HG03469 (cell line): ENCODE measurements around the gene CLDN1.

Experiments used
- ATAC-seq: cut with Tn5 transposase; IDR thresholded peaks from one replicate; pipeline ENCODE4 v1.9.1; 2021; ENCODE audit warnings: mild to moderate bottlenecking, moderate library complexity, moderate number of reproducible peaks; ENCODE audit not compliant: unreplicated experiment

The CLDN1 gene

GRCh38 chr3:190321789-190322603 is at the start of gene CLDN1:
TSS of gene CLDN1 (minus strand) at chr3:190322446. CDS start at chr3:190322206, 240 bp downstream.
- peak; percentile 66 for ATAC-seq

DNA sequence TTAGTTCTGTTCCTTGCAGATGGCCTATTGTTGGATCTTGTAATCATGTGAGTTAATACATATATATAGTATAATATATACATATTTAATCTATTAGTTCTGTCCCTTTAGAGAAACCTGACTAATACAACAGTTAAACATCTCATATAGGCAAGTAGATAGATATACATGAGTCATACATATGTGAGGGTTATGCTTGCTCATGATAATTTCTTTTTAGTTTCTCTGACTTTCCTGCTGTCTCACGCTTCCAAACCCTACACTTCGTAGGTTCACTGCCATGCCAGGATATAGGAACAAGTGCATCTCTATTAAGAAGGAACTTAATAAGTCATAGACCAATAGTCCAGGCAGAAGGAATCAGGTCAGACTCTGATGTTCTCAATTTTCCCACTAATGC is 48.9 kb upstream of the CLDN1 start:
- no peak for ATAC-seq

DNA sequence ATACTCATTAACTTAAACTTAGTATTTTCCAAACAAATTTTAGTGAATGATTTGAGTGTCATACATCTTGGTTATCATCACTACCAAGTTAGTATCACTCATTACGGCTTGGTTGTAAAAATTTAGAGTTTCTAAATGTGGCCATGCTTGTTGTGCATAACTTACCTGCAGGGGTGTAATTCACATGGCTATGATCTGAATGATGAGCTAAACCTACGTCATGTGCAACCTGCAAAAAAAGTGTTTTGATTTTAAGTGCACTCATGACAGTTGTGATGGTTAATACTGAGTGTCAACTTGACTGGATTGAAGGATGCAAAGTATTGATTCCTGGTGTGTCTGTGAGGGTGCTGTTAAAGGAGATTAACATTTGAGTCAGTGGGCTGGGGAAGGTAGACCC is 48.1 kb upstream of the CLDN1 start:
- ATAC-seq: no peak

- no peak for ATAC-seq
Observed at GRCh38 chr3:190369668-190370295, 47.5 kb upstream of the CLDN1 start.

- no peak for ATAC-seq
Observed at GRCh38 chr3:190368881-190369280, 46.6 kb upstream of the CLDN1 start.

GRCh38 chr3:190366133-190366532 is 43.9 kb upstream of the CLDN1 start:
- ATAC-seq: no peak

GRCh38 chr3:190362258-190362657 is 40.0 kb upstream of the CLDN1 start:
- ATAC-seq: no peak

DNA sequence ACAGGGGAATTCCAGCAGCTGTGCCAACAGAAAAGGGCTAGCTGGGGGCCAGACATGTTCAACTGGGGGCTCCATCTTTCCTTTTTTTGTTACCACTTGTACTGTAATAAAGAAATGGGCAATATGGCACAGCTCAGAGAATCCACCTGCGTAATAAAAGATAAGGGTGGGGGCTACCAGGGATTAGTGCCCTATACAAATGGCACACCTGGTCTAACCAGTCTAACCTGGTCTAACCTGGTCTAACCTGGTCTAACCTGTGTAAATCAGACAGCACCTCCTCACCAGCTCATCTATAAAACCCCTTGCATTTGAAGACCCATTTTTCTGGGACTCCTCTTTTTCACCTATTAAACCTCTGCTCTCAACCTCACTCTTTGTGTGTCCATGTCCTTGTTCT is 39.5 kb upstream of the CLDN1 start:
- ATAC-seq: no peak

DNA sequence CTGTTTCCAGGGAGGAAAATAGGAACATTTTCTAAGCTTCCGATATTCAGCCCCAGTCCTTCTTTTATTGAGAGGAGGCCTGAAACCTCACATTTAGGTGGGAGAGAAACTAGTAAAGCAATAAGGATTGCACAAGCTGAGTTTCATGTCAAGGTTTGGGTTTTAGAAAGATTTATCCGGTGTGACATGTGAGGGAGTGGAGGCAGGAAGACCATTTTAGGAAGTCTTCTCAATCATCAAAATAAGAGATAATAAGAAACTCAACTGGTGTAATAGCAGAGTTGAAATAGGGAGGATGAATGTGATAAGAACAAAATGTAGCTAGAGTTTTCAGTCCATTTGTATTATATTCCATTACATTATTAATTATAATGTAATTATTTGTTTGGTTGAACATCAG is 38.0 kb upstream of the CLDN1 start:
- ATAC-seq: no peak

GRCh38 chr3:190359813-190360212 is 37.6 kb upstream of the CLDN1 start:
- ATAC-seq: no peak

DNA sequence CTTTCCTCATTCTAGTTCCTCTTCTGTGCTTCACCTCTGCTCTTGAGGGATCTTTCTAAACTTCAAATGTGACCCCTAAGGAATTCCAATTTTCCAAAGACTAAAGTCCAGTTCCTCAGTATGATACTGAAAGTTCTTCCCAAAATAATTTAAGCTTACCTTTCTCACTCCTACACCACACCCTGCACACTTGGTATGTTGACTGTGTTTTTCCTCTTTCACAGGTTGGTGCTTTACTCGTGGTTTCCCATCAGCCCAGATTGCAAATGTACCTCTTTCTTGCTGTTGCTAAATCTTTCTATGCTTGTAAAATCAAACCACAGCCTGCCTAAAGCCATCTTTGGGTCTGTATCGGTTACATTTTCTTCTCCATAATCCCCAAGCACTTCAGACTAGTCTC is 35.2 kb upstream of the CLDN1 start:
- no peak for ATAC-seq

DNA sequence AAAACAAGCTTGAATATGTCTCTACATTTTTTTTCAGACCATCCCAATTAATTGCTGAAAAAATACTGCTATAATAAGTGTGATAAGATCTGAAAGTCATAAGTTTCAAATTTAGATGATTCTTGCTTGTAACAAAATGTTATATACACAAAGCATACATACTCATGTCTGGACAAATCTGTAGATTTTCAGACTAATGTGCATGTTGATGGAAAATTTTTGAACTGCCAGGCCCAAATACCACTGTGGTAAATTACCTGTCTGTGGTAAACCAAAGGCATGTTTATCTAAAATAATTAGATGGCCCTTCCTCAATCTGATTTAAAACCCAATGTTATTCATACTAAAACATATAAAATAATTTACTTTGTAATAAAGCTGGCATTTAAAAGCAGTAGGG is 34.0 kb upstream of the CLDN1 start:
- no peak for ATAC-seq

DNA sequence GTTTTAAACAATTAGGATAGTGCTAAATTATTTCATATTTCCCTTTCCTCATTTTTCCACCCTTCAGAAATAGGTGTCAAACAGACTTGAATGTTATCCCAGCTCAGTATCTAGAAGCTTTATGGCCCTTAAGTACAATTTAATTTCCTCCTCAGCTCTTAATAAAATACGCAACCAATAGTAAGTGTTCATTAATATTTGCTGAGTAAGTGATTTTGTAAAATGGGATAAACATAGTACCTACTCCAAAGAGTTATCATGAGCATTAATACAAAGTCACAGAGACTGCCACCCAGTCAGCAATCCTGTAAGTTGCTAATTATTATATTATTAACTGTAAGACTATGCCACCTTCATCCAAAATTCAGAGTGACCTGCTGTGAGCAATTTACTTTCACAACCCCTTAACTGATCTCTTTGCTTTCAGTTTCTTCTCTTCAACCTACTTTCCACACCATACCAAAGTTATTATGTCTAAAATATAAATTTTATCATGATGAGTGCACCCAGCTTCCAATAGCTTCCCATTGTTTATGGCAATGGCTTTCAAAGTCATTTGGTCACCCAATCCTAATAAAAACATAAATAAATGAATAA is 30.7 kb upstream of the CLDN1 start:
- no peak for ATAC-seq

- ATAC-seq: no peak
Observed at GRCh38 chr3:190346541-190346940, 24.3 kb upstream of the CLDN1 start.

DNA sequence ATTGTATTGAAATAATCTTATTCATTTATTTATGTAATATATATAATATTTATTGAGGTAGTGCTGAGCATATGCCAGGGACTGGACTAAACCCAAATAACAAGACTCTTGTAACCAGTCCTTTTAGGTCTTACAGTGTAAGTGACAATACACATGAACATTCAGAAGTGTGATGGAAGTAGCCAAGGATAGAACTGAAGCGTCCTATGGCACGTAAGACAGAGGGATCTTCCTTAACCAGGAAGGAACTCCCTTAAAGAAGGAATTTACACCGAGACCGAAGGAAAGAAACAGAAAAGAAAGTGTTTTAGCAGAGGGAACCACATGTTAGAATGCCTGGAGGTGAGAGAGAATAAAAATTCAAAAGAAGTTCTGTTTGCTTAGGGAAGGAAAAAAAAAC is 23.6 kb upstream of the CLDN1 start:
- no peak for ATAC-seq

DNA sequence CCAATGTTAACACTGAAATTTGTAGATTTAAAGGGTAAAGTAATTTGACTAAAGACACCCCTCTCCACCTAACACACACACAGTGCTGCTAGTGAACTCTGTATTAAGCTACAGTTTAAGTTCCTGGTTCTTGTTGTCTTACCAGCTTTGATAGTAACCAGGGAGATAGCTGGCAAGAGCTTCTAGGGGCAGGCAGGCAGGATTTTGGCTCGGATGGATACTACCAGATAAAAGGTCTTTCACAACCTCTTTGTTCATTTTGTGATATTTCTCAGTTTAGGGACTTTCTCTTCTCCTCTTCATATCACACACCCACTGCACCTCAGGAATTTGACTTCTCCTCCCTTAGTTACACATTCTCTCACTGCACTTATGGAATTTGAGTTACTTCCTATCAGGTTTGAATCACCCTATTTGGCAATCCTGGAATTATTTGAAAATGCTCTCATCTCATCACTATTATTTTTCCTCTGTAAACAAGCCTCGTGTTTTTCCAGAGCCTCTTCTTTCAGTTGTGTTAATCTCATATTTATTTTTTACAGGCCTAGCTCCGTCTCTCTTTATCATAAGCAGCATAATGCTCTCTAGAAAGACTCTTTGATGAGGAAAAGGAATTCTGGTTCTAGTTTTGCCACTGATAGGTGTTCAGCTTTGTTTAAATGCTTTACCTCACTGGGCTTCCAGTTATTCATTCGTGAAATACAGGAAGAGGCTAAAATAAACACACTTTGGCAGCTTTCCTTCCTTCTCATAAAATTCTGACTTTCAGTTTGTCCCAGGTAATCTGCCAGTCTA is 23.0 kb upstream of the CLDN1 start:
- ATAC-seq: no peak

DNA sequence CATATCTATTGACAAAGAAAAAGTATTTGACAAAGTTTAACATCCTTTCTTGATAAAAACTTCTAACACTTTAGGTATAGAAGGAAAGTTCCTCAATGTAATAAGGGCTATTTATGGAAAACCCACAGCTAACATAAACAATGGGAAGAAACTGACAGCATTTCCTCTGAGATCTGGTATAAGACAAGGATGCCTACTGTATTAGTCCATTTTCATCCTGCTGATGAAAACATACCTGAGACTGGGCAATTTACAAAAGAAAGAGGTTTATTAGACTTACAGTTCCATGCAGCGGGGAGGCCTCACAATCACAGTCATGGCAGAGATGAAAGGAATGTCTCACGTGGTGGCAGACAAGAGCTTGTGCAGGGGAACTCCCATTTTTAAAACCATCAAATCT is 17.8 kb upstream of the CLDN1 start:
- ATAC-seq: no peak

DNA sequence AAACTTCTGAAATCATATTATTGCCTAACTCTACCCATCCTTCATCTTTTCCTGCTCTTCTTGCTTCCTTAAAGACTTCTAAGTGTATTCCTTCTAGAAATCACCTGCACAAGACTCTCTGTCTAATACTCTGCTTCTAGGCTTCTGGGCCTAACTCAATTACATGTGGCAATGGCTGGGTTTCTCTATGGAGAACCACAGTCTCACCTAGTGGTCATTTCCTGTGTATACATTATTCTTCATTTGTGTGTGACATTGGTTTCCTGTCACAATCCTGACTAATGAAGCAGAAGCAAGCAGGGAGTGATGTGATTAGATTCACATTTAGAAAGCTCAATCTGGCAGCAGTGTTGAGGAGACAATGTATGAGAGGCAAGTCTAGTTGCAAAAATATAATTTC is 16.9 kb upstream of the CLDN1 start:
- peak; percentile 93 for ATAC-seq

- no peak for ATAC-seq
Observed at GRCh38 chr3:190338717-190339116, 16.5 kb upstream of the CLDN1 start.

GRCh38 chr3:190337301-190337700 is 15.1 kb upstream of the CLDN1 start:
- ATAC-seq: no peak

GRCh38 chr3:190336516-190337189 is 14.4 kb upstream of the CLDN1 start:
- no peak for ATAC-seq
